ENCODE measurements around the gene ENTPD6. TPM values are rescaled to one million over a fixed set of nuclear protein-coding genes. Genes with fewer than 3 reads are reported as not detected.

Gene ENTPD6
- total RNA-seq, 1 donor from 2014 or later, result 57.8 TPM

GRCh38 chr20:25248786-25249172 is 53.3 kb downstream of the ENTPD6 start:
- no peaks in the 10 kb centered on the region for H3K9me3 ChIP-seq (ENCODE audit: insufficient read depth, low read depth, low read length)
- peaks cover 46% of the 10 kb centered on the region for H3K4me1 ChIP-seq (ENCODE audit: insufficient read depth, low read length)
- H3K36me3 ChIP-seq (ENCODE audit: insufficient read depth, low read length), result no peaks in the 10 kb centered on the region
- H3K79me2 ChIP-seq (ENCODE audit: insufficient read depth, low read length), result peaks cover 65% of the 10 kb centered on the region
- Mint-ChIP-seq H3K27ac (ENCODE audit: unreplicated experiment) (peak overlapping the region; percentile 96), H3K9me3 (ENCODE audit: unreplicated experiment) (peaks cover 4% of the 10 kb centered on the region), H3K4me3 (ENCODE audit: unreplicated experiment) (peak overlapping the region; percentile 96), H3K4me1 (ENCODE audit: low read depth, unreplicated experiment) (peaks cover 50% of the 10 kb centered on the region), H3K36me3 (ENCODE audit: low read depth, unreplicated experiment) (peaks cover 6% of the 10 kb centered on the region), H3K27me3 (ENCODE audit: low read depth, unreplicated experiment) (no peaks in the 10 kb centered on the region)
- no peaks in the 10 kb centered on the region for H3K27me3 ChIP-seq (ENCODE audit: insufficient read depth, low read length)
- peak overlapping the region; percentile 84 for H2AFZ ChIP-seq (ENCODE audit: low read depth, low read length)
- peak overlapping the region; percentile 85 for H3K27ac ChIP-seq (ENCODE audit: low read depth, low read length)
- H3K4me2 ChIP-seq (ENCODE audit: low read length), result peak overlapping the region; percentile 88
- no peak for DNase-seq (ENCODE audit: low read depth)
- TF ChIP-seq CTCF (IDR thresholded peaks at IDR 0.05; ENCODE audit: insufficient read depth, low read depth, low read length) (no peak), EZH2 (IDR thresholded peaks at IDR 0.05; ENCODE audit: insufficient read depth, low read length) (no peak)
- no peak for FAIRE-seq
- peak overlapping the region; percentile 75 for H3K4me3 ChIP-seq (ENCODE audit: insufficient read depth, low read depth, low read length)
- H3K9ac ChIP-seq (ENCODE audit: low read length), result peak overlapping the region; percentile 82
- H4K20me1 ChIP-seq (ENCODE audit: insufficient read depth, low read length), result peaks cover 49% of the 10 kb centered on the region

GRCh38 chr20:25249198-25249931 is 53.9 kb downstream of the ENTPD6 start:
- Histone ChIP-seq H3K9ac (ENCODE audit: low read length) (peak overlapping the region; percentile 82), H3K4me2 (ENCODE audit: low read length) (peak overlapping the region; percentile 88), H3K79me2 (ENCODE audit: insufficient read depth, low read length) (peaks cover 71% of the 10 kb centered on the region), H2AFZ (ENCODE audit: low read depth, low read length) (no peak overlapping the region), H3K4me1 (ENCODE audit: insufficient read depth, low read length) (peaks cover 46% of the 10 kb centered on the region), H3K9me3 (ENCODE audit: insufficient read depth, low read depth, low read length) (no peaks in the 10 kb centered on the region), H3K27me3 (ENCODE audit: insufficient read depth, low read length) (no peaks in the 10 kb centered on the region), H3K4me3 (ENCODE audit: insufficient read depth, low read depth, low read length) (peak overlapping the region; percentile 75), H3K27ac (ENCODE audit: low read depth, low read length) (peak overlapping the region; percentile 85), H3K36me3 (ENCODE audit: insufficient read depth, low read length) (no peaks in the 10 kb centered on the region), H4K20me1 (ENCODE audit: insufficient read depth, low read length) (peaks cover 54% of the 10 kb centered on the region)
- Mint-ChIP-seq H3K27me3 (ENCODE audit: low read depth, unreplicated experiment) (no peaks in the 10 kb centered on the region), H3K36me3 (ENCODE audit: low read depth, unreplicated experiment) (peaks cover 2% of the 10 kb centered on the region), H3K4me3 (ENCODE audit: unreplicated experiment) (peak overlapping the region; percentile 96), H3K4me1 (ENCODE audit: low read depth, unreplicated experiment) (peaks cover 54% of the 10 kb centered on the region), H3K9me3 (ENCODE audit: unreplicated experiment) (peaks cover 4% of the 10 kb centered on the region), H3K27ac (ENCODE audit: unreplicated experiment) (peak overlapping the region; percentile 79)
- FAIRE-seq (no peak), DNase-seq (ENCODE audit: low read depth) (no peak)
- TF ChIP-seq CTCF (IDR thresholded peaks at IDR 0.05; ENCODE audit: insufficient read depth, low read depth, low read length) (no peak), EZH2 (IDR thresholded peaks at IDR 0.05; ENCODE audit: insufficient read depth, low read length) (no peak)

GRCh38 chr20:25250508-25250907 is 55.0 kb downstream of the ENTPD6 start:
- peak overlapping the region; percentile 10 for H3K27ac Mint-ChIP-seq (ENCODE audit: unreplicated experiment)
- peaks cover 46% of the 10 kb centered on the region for H3K4me1 ChIP-seq (ENCODE audit: insufficient read depth, low read length)
- DNase-seq (ENCODE audit: low read depth) (no peak), FAIRE-seq (no peak)
- peaks cover 5% of the 10 kb centered on the region for H3K36me3 ChIP-seq (ENCODE audit: insufficient read depth, low read length)
- peak overlapping the region; percentile 75 for H3K4me3 ChIP-seq (ENCODE audit: insufficient read depth, low read depth, low read length)
- H3K9me3 ChIP-seq (ENCODE audit: insufficient read depth, low read depth, low read length), result no peaks in the 10 kb centered on the region
- H3K4me1 Mint-ChIP-seq (ENCODE audit: low read depth, unreplicated experiment), result peaks cover 52% of the 10 kb centered on the region
- H3K4me2 ChIP-seq (ENCODE audit: low read length), result peak overlapping the region; percentile 88
- peaks cover 82% of the 10 kb centered on the region for H3K79me2 ChIP-seq (ENCODE audit: insufficient read depth, low read length)
- peaks cover 4% of the 10 kb centered on the region for H3K9me3 Mint-ChIP-seq (ENCODE audit: unreplicated experiment)
- no peak overlapping the region for H3K27ac ChIP-seq (ENCODE audit: low read depth, low read length)
- H3K9ac ChIP-seq (ENCODE audit: low read length), result peak overlapping the region; percentile 42
- TF ChIP-seq EZH2 (IDR thresholded peaks at IDR 0.05; ENCODE audit: insufficient read depth, low read length), result no peak
- no peak for TF ChIP-seq CTCF (IDR thresholded peaks at IDR 0.05; ENCODE audit: insufficient read depth, low read depth, low read length)
- no peak overlapping the region for H2AFZ ChIP-seq (ENCODE audit: low read depth, low read length)
- no peaks in the 10 kb centered on the region for H3K27me3 ChIP-seq (ENCODE audit: insufficient read depth, low read length)
- peak overlapping the region; percentile 96 for H3K4me3 Mint-ChIP-seq (ENCODE audit: unreplicated experiment)
- H3K27me3 Mint-ChIP-seq (ENCODE audit: low read depth, unreplicated experiment), result no peaks in the 10 kb centered on the region
- peaks cover 66% of the 10 kb centered on the region for H4K20me1 ChIP-seq (ENCODE audit: insufficient read depth, low read length)
- H3K36me3 Mint-ChIP-seq (ENCODE audit: low read depth, unreplicated experiment), result peaks cover 5% of the 10 kb centered on the region
